Endothelial cell of umbilical vein (primary cell): ENCODE data around the gene CHAC1. TPM values are rescaled to one million over a fixed set of nuclear protein-coding genes. Genes with fewer than 3 reads are reported as not detected.

Source experiments
- BruUV-seq: library from RNA; stranded (reverse); fragments of 400-500 nt; replicated peaks from 2 replicates; lab custom pipeline; 2021; lab: Mats Ljungman, UMichigan
- CTCF ChIA-PET: fragments of 300-600, 350-600 bp; sonication (Branson Sonifier 250); formaldehyde crosslinking; loops from one replicate; lab custom pipeline; 2021; ENCODE audit warnings: antibody characterized with exemption, inconsistent platforms; lab: Charles Lee
- POLR2A ChIA-PET: fragments of 300-600, 350-600 bp; sonication (Branson Sonifier 250); formaldehyde crosslinking; loops from one replicate; lab custom pipeline; 2021; ENCODE audit warnings: antibody characterized with exemption, inconsistent platforms; lab: Charles Lee
- DNase-seq: peaks from one replicate; pipeline ENCODE4 v3.0.0-alpha.2; 2011; ENCODE audit warnings: low read depth, low spot score
- FAIRE-seq: peaks from 2 replicates; lab custom pipeline; 2011; peaks lifted over from hg19 to GRCh38; lab: Jason Lieb, UNC
- H2AFZ ChIP-seq: 2 replicates; pipeline ENCODE4 v1.6.0; 2012; ENCODE audit warnings: low read depth, low read length, control low read depth, inconsistent platforms
- H3K27ac ChIP-seq: 2 replicates; pipeline ENCODE4 v1.5.1; 2011; ENCODE audit warnings: low read depth, mild to moderate bottlenecking, control low read depth, low read length, moderate library complexity; ENCODE audit not compliant: insufficient read depth
- H3K27me3 ChIP-seq, 2 experiments: 2 replicates each; pipeline versions ENCODE4 v1.6.0 to v1.6.1; 2011; ENCODE audit warnings: low read length in 2 of 2, mixed read lengths in 1 of 2; ENCODE audit not compliant: control insufficient read depth in 2 of 2, insufficient read depth in 2 of 2
- H3K36me3 ChIP-seq, 2 experiments: 2 replicates in 1 of 2; 3 replicates in 1 of 2; pipeline ENCODE4 v1.5.1; 2011; ENCODE audit warnings: low read length in 2 of 2, mild to moderate bottlenecking in 1 of 2, moderate library complexity in 1 of 2; ENCODE audit not compliant: control insufficient read depth in 2 of 2, insufficient read depth in 2 of 2; ENCODE audit errors: extremely low read depth in 1 of 2
- H3K4me1 ChIP-seq: 3 replicates; pipeline ENCODE4 v1.5.1; 2011; ENCODE audit warnings: mild to moderate bottlenecking, low read length; ENCODE audit not compliant: control insufficient read depth, insufficient read depth; ENCODE audit errors: extremely low read depth
- H3K4me2 ChIP-seq: 2 replicates; pipeline ENCODE4 v1.6.1; 2011; ENCODE audit warnings: low read length, control low read depth, mixed read lengths; ENCODE audit not compliant: insufficient read depth
- H3K4me3 ChIP-seq, 3 experiments: fragments of 200-600 bp in 1 of 3; sonication (generic), shearing (Covaris generic) in 1 of 3; replicated peaks in 1 of 3; 2 replicates each; pipeline ENCODE4 v1.5.1; 2011 to 2016; ENCODE audit warnings: control low read depth in 3 of 3, low read length in 3 of 3, mild to moderate bottlenecking in 2 of 3, inconsistent platforms in 1 of 3, low read depth in 1 of 3, moderate library complexity in 1 of 3; ENCODE audit not compliant: insufficient read depth in 1 of 3
- H3K79me2 ChIP-seq: 2 replicates; pipeline ENCODE4 v1.6.0; 2012; ENCODE audit warnings: low read length, inconsistent platforms; ENCODE audit not compliant: control insufficient read depth, insufficient read depth
- H3K9ac ChIP-seq: replicated peaks from 2 replicates; pipeline ENCODE3; 2011; ENCODE audit warnings: low read length, control low read depth; ENCODE audit not compliant: insufficient read depth; ENCODE audit errors: extremely low read depth
- H3K9me1 ChIP-seq: replicated peaks from 3 replicates; pipeline ENCODE4 v1.6.0; 2011; ENCODE audit warnings: mild to moderate bottlenecking, low read length; ENCODE audit not compliant: control insufficient read depth, insufficient read depth; ENCODE audit errors: extremely low read depth
- H3K9me3 ChIP-seq: replicated peaks from 2 replicates; pipeline ENCODE4 v1.5.1; 2012; ENCODE audit warnings: low read length, inconsistent platforms; ENCODE audit not compliant: control insufficient read depth, insufficient read depth
- H4K20me1 ChIP-seq: replicated peaks from 2 replicates; pipeline ENCODE3; 2011; ENCODE audit warnings: mild to moderate bottlenecking, low read length; ENCODE audit not compliant: control insufficient read depth, insufficient read depth; ENCODE audit errors: extremely low read depth
- EZH2 ChIP-seq: IDR thresholded peaks from 2 replicates; pipeline ENCODE4 v1.6.1; 2012; ENCODE audit warnings: borderline replicate concordance, low read depth, mild to moderate bottlenecking, moderate library complexity, low read length, inconsistent platforms; ENCODE audit not compliant: severe bottlenecking
- FOS ChIP-seq: IDR thresholded peaks from 2 replicates; pipeline ENCODE4 v1.6.1; 2011; ENCODE audit warnings: mild to moderate bottlenecking, low read length, moderate library complexity, borderline replicate concordance; ENCODE audit not compliant: insufficient read depth
- POLR2AphosphoS5 ChIP-seq: IDR thresholded peaks from 2 replicates; pipeline ENCODE4 v1.6.1; 2012; ENCODE audit warnings: low read depth, mild to moderate bottlenecking, control low read depth, low read length, moderate library complexity; ENCODE audit not compliant: insufficient read depth
- dilution Hi-C: fragments of 300-500 bp; cut with MboI; formaldehyde crosslinking; loops from one replicate; pipeline ENCODE4 v1.15.0; 2019; ENCODE audit warnings: low sequenced_read_pairs; ENCODE audit not compliant: extremely low pct_ligation_motif_present
- intact Hi-C: fragments of 100-400 bp; cut with micrococcal nuclease; formaldehyde crosslinking; loops from one replicate; pipeline ENCODE4 v1.10.0; 2022
- polyA plus RNA-seq, 4 experiments: library from polyadenylated mRNA; depleted of rRNA in 3 of 4; stranded (reverse) in 3 of 4; unstranded in 1 of 4; fragments of >200 nt; gene quantifications; 2 replicates each; pipeline versions ENCODE4 v1.2.1 to v1.2.3, GENCODE V29; 2011 to 2012; ENCODE audit warnings: missing spikeins in 1 of 4
- total RNA-seq: library from RNA; stranded (reverse); gene quantifications from 2 replicates; pipeline ENCODE4 v1.2.3, GENCODE V29; 2021

The CHAC1 gene
- total and polyA plus RNA-seq, 2 donors (not counting 3 experiments of a cell fraction or from before 2014, with no cell fraction given) = 4.6 to 25.7 TPM

DNA sequence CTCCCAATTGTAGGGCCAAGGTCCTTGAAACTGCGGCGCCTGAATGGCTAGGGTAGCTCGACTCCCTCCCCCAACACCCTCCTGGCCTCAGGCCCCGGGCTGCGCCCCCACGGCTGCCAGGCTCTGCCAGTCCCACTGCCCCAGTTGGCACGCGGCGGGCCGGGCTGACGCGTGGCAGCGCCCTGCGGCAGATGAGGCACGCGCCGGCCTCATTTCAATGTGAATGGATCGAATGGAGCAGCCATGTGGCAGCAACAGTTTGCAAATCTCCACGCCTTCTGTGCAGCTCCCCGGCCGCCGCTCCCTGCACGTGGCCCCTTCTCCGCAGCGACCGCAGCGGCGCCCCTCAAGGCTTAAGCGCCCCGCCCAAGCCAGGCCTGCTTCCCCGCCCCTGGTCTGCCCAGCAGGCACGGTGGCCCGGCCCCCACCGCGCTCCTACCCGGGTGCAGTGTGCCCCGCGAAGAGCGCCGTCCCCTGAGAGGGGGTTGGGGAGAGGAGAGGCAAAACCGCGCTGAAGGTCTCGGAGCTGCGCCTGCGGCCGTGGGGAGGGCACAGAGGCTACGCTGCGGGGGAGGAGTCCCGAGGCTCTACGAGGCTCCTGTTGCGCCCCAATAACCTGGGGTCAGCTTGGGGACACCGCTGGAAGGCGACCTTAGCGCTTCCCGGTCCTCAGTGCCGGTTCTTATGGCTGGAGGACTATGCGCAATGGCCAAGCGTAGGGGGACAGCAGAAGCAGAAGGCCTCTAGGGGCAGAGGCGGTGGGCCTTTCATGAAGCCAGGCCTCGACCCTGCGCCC, 27.2 kb upstream of the CHAC1 start:
- Histone ChIP-seq H3K9ac (no peak overlapping the region), H3K9me1 (no peaks in the 10 kb centered on the region), H3K9me3 (no peaks in the 10 kb centered on the region), H2AFZ (peak overlapping the region; percentile 30), H3K36me3 (no peaks in the 10 kb centered on the region), H3K4me3 (no peak overlapping the region), H3K27ac (no peak overlapping the region), H3K79me2 (no peaks in the 10 kb centered on the region), H4K20me1 (no peaks in the 10 kb centered on the region), H3K4me1 (peaks cover 21% of the 10 kb centered on the region), H3K27me3 (peaks cover 14 to 21% of the 10 kb centered on the region in 2 experiments), H3K4me2 (no peak overlapping the region)
- FAIRE-seq = no peak
- TF ChIP-seq EZH2 = peak; percentile 76
- no peak for TF ChIP-seq POLR2AphosphoS5
- CTCF ChIA-PET = interaction anchor here (0.8 to 12.4 kb wide), 6 partner anchors 9 to 94 kb away, joined by 3 to 260 read pairs (median 62); no protein-coding TSS in a partner anchor
- dilution Hi-C loops = no loop called here
- no TSS peak for BruUV-seq
- intact Hi-C loops = no loop called here
- DNase-seq = no peak
- POLR2A ChIA-PET = no interaction called here

DNA sequence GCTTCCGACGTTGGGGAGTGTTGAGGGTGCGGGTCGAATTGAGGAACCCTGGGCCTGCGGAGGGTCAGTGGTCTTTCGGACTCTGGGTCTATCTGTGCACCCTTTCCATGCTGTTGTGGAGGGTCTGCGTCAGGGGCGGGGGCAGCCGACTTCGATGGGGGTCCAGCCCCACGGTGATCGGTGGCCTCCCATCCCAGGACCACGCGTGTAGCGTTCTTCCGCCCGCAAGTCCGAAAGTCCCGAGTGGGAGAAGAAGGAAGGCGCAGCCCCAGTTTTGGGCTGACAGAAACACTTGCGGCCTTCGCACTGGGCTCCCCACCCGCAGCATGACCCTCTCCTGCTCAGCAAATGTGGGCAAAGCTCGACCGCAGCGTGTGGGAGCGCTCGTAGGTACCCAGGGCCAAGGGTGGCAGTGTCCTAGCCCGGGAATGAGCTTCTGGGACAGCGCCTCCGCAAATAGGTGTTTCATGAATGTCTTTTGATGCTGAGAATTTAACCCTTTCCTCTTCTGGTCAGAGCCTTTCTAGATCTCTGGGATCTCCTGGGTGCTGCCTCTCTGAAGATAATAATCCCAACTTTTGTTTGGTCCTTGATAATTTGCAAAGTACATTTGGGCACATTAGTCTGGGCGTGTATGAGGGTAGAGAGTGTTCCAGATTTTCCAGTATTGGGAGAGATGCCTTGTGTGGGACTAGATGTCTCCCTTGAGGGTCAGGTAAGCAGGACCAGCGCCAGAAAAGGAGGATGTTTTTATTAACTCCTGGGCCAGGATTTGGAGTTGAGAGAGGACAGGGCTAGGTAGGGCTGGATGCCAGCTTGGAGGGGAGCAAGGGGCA, 26.4 kb upstream of the CHAC1 start:
- peak; percentile 44 for TF ChIP-seq EZH2
- TF ChIP-seq FOS = no peak
- H2AFZ ChIP-seq = no peak overlapping the region
- BruUV-seq = no TSS peak
- ChIA-PET POLR2A (no interaction called here), CTCF (interaction anchor here (1.2 to 12.4 kb wide), 6 partner anchors 9 to 93 kb away, joined by 3 to 260 read pairs (median 110); no protein-coding TSS in a partner anchor)
- H3K27me3 ChIP-seq = peaks cover 14 to 21% of the 10 kb centered on the region in 2 experiments
- H3K27ac ChIP-seq = no peak overlapping the region
- H3K4me2 ChIP-seq = no peak overlapping the region
- no peak overlapping the region for H3K4me3 ChIP-seq
- no peaks in the 10 kb centered on the region for H4K20me1 ChIP-seq
- dilution Hi-C loops = no loop called here
- intact Hi-C loops = no loop called here
- H3K9ac ChIP-seq = no peak overlapping the region
- DNase-seq (no peak), FAIRE-seq (no peak)
- no peaks in the 10 kb centered on the region for H3K9me3 ChIP-seq
- no peaks in the 10 kb centered on the region for H3K9me1 ChIP-seq
- no peaks in the 10 kb centered on the region for H3K79me2 ChIP-seq
- peaks cover 0 to 3% of the 10 kb centered on the region in 2 experiments for H3K36me3 ChIP-seq
- peaks cover 29% of the 10 kb centered on the region for H3K4me1 ChIP-seq
